ENCODE measurements around the gene MTHFD1L. TPM values are rescaled to one million over a fixed set of nuclear protein-coding genes. Genes with fewer than 3 reads are reported as not detected.

MTHFD1L gene
- total and polyA plus RNA-seq, 2 of the 4 experiments (the other 2 are of a cell fraction) = 43.5 to 53.2 TPM

Small RNA genes lying within 50 kb of the gene (microRNA-seq; reads per million reads assigned to microRNA genes)
- not detected for gene RNU6-302P (ENCODE audit: insufficient read depth, insufficient read length)

Small RNA genes lying within 50 kb of the gene (small RNA-seq; reads per million reads assigned to genes)
- gene RNU6-302P = 0 reads per million in 5 experiments
